ENCODE data around the gene NSD1.
"Not testable (repeated sequence)": the region's sequence is repeated elsewhere in the genome, so short reads cannot be mapped to it uniquely, and the experiment has no call there.

NSD1 gene

DNA sequence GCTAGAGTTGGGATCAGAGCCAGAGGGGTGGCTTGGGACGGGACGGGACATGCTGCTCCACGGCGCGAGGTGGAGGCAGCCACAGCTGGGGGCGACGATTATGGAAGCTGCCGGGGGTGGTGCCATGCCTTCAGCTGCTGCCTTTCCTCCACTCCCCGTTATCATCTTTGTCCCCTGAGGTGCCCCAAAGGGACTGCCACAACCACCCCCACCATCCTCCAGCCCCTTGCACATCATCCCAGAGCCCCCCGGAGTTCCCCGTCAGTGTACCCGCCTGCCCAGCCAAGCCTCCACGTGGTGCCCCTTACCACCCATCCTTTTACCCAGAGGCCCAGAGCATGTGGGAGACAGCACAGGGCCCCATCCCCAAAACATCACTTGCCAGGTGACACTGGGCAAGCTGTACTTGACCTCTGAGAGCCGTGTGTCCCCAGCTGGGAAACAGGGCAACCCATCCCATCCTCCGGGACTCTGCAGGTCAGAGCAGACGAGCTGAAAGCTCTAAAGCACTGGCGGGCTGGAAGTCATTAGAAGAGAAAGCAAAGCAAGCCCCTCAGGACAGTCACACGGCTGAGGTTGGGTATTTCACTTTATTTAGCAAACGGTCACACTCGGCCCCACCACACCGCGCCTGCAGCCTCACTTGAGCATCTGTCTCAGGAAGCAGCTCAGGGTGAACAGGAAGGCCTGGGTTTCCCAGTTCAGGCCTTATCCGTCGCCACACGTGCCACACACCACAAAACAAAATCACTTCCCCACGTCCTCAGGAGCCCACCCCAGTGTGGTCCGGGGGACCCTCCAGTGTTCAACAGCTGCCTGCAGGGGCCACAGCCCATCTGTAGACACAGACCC, 197.6 kb downstream of the NSD1 start:
- DNase-seq (ENCODE audit: low read depth) = no peak

DNA sequence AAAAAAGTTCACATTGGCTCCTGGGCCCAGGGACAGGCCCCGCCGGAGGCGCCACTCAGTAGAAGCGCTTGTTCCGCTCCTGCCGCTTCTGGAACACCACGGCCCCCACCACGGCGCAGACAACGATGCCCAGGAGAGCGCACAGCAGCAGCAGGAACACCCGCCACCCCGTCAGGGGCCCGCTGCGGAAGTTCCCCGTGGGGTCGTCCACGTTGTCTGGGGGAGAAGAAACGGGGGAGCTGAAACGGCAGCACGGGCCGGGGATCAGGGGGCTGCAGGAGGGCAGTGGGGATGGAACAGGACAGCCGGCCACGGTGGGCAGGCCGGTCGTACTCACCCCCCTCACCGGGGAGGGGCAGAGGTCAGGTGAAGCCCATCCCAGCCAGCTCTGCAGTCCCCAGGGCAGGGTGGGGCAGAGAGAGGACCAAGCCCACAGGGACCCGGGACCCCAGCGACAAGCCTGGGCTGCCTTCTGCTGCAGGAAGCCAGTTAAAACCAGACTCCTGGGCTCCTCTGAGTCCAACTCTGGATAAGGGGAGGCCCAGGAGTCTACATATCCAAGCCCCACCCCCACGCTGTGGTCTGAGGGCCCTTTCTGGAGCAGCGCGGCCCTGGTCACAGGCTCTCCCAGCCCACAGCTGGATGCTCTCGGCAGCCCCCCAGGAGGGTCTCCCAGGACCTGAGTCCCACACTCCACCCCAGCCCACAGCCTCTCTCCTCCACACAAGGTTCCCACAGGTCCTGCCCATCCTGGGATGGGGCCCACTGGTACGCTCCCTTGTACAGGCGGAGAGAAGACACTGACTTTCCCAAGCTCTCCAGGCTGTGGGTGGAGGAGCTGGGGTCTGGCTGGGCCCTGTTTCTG, 198.7 kb downstream of the NSD1 start:
- no peak for DNase-seq (ENCODE audit: low read depth)

DNA sequence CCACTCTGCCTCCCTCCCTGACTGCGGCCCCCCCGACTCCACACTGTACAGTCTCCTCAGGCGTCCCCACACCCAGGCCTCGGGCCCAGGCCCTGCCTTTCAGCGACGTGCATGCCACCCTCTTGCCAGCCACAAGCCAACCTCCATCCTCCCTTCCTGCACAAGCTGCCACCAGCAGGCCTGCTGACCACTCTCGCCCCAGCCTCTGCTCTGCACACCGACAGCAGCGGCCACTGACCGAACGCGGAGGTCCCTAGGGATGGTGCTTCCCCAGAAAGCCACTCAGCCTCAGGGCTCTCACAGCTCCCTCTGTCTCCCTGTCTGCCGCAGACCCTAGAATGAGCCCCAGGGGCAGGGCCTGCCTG, 199.3 kb downstream of the NSD1 start:
- DNase-seq (ENCODE audit: low read depth) = no peak

DNA sequence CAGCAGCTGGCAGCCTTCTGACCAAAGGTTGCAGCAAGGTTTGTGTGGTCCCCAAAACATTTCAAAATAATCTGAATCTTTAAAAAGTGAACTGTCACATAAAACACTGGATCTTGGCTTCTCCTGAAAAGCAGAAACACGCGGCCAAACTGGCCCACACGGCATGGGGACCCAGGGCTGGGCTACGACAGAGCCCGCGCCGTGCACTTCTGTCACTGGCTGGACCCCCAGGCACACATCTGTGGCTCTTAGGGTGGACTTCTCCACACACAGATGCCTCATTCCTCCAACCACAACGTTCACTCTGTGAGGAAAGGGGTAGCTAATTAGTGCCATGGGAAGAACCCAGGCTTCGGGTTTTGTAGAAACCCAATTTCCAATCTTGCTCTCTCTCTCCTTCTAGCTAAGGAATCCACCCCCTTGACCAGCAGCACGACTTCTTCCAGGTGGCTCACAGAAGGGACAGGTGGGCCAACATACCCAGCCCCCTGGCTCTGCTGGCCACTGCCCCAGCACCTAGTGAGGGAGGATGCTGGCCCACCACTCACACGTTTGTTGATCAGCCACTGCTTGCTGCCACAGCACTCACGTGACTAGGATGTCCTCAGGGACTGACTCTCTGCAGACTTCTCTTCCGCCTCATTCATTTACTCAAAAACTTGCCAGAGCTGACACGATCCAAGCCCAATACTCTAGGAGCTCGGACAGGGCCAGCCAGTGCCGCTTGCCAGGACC, 200.0 kb downstream of the NSD1 start:
- no peak for DNase-seq (ENCODE audit: low read depth)

GRCh38 chr5:177334155-177334551, 200.6 kb downstream of the NSD1 start:
- no peak for DNase-seq (ENCODE audit: low read depth)

GRCh38 chr5:177334781-177335700, 201.5 kb downstream of the NSD1 start:
- DNase-seq (ENCODE audit: low read depth) = no peak

- no peak for DNase-seq (ENCODE audit: low read depth)
Observed at GRCh38 chr5:177335701-177336065, 202.1 kb downstream of the NSD1 start.

DNA sequence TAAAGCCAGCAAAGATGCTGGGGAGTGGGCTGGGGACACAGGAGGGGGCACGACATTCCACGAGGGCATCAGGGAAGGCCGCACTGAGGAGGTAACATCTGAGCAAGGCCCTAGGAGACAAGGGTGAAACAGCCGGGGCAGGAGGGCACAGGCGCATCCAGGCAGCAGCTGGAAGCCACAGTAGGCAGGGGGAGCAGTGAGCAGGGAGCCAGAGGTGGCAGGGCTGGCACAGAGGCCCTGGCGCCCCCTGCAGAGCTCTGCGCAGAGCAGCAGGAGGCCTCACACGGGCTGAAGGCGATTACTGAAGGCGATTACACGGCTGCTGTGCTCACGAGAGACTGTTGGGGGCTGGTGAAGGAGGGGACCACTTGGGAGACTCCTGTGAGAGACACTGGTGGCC, 202.5 kb downstream of the NSD1 start:
- DNase-seq (ENCODE audit: low read depth) = no peak

DNA sequence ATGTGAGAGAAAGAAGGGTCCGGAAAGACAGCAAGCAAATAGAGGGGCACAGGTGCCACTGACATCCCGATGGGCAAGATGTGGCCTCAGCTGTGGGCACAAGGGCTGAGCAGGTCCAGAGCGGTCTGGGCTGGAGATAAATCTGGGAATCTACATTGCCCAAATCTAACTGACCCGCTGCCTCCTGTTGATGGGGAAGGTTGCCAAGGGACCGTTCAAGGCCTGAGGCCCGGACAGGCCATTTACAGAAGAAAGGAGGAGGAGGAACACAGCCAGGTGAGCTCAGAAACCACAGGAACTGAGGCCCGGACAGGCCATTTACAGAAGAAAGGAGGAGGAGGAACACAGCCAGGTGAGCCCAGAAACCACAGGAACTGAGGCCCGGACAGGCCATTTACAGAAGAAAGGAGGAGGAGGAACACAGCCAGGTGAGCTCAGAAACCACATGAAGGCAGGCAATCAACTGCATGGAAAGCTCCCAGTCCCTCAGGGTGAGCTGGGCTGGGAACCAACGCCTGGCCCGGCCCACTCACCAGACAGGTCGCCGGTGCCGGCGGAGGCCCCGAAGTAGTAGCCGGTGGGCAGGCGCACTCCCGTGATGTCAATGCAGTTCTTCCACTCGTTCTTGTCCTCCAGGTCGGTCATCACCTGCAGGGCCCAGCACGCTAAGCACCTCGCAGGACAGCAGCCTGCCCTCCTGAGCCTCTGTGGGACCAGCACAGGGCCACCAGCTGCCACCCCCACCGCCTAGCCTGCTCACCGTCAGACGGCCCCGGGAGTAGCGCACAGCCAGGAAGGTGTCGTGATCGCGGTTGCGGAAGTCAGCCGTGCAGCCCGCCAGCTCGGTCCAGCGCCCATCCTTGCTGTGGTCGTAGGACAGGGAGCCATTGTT, 203.3 kb downstream of the NSD1 start:
- no peak for DNase-seq (ENCODE audit: low read depth)

- no peak for DNase-seq (ENCODE audit: low read depth)
Observed at GRCh38 chr5:177338251-177339106, 204.9 kb downstream of the NSD1 start.

DNA sequence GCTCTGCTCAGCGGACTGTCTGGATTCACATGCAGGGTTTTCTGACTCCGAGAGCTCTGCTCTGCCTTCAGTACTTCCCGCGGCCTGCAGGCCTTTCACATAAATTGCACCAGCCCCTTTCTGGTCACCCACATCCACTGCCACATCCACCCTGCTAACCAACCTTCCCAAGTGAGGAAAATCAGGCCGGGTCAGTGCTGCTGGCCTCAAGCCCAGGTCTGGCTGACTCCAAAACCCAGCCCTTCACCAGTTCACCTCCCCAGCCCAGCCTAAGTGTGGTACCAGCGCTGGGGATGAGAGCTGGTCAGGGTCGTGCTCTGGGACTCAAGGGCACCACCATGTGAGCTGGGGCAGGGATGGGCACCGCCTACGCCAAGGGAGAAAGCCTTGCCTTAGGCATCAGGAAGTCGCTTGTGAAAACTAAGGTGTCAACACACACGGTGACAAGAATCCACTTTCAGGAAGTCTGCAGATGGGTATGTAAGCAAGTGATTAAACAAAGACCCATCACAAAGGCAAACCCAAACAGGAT, 205.6 kb downstream of the NSD1 start:
- DNase-seq (ENCODE audit: low read depth) = no peak

DNA sequence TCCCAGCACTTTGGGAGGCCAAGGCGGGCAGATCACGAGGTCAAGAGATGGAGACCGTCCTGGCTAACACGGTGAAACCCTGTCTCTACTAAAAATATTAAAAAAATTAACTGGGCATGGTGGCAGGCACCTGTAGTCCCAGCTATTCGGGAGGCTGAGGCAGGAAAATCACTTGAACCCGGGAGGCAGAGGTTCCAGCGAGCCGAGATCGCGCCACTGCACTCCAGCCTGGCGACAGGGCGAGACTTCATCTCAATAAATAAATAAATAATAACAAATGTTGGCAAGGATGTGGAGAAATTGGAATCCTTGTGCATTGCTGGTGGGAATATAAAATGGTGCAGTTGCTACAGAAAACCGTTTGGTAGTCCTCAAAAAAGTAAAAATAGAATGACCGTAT, 209.4 kb downstream of the NSD1 start:
- not testable (repeated sequence) for DNase-seq (ENCODE audit: low read depth)

DNA sequence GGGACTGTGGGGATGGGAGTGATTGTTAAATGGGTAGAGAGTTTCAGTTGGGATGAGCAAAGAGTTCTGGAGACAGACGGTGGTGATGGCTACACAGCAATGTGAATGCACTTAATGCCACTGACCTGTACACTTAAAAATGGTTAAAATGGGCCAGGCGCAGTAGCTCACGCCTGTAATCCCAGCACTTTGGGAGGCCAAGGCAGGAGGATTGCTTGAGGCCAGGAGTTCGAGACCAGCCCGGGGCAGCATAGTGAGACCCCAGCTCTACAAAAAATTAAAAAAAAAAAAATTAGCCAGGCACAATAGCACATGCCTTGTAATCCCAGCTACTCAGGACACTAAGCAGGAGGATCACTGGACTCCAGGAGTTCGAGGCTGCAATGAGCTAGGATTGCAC, 210.2 kb downstream of the NSD1 start:
- no peak for DNase-seq (ENCODE audit: low read depth)

DNA sequence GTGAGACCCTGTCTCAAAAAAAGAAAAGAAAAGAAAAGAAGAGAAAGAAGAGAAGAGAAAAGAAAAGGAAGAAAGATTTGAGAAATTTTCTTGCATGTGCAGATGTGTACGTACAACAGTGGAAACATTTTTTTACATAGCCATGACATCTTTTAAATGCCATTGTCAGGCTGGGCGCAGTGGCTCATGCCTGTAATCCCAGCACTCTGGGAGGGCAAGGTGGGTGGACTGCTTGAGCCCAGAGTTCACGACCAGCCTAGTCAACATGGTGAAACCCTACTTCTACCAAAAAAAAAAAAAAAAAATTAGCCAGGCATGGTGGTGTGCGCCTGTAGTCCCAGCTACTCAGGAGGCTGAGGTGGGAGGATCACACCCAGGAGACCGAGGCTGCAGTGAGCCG, 211.3 kb downstream of the NSD1 start:
- DNase-seq (ENCODE audit: low read depth) = no peak

- DNase-seq (ENCODE audit: low read depth) = no peak
Observed at GRCh38 chr5:177346820-177347219, 213.2 kb downstream of the NSD1 start.

DNA sequence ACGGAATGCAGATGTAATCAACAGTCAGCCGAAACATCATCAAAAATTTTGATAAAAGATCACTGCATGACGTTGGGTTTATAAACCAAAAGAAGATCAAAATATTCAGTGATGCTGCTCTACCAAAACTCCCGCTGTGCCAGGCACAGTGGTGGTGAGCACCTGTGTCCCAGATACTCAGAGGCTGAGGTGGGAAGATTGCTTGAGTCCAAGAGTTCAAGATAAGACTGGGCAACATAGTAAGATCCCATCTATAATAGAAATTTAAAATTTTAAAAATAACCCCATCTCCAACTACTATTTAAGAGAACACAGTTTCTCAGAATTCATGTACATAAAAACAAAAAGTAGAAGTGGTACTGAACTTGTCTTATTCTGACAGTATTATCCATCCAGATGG, 214.1 kb downstream of the NSD1 start:
- no peak for DNase-seq (ENCODE audit: low read depth)

- no peak for DNase-seq (ENCODE audit: low read depth)
Observed at GRCh38 chr5:177349362-177349647, 215.7 kb downstream of the NSD1 start.

DNA sequence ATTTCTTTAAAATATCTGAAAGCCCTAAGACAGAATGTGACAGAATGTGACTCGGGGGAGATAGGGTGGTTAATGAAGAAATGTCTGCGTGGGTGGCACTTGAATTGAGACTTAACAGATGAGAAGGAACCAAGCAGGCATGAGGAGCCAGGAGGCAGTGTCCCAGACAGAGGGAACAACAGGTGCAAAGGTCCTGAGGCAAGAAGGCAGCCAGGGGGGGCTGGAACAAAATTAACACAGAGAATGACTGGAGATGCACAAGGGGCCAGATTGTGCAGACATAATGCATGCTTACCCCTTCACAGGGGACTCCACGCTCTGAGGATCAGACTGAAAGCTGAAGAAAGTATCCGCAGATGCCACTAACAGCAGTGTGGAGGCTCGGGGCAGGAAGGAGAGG, 216.2 kb downstream of the NSD1 start:
- DNase-seq (ENCODE audit: low read depth) = no peak
